Upper lobe of right lung (tissue), 1 donor: ENCODE data around the gene DIDO1. TPM values are rescaled to one million over a fixed set of nuclear protein-coding genes. Genes with fewer than 3 reads are reported as not detected.

Experiments
- ATAC-seq: fragments of 200-7000 bp; cut with Tn5 transposase; one replicate; pipeline ENCODE4 v1.9.1; 2020; ENCODE audit warnings: mild to moderate bottlenecking, moderate library complexity
- DNase-seq: peaks from one replicate; pipeline ENCODE4 v3.0.0-alpha.2; 2020
- H3K27ac ChIP-seq: fragments of 200-600 bp; one replicate; pipeline ENCODE4 v1.8.0; 2022
- H3K27me3 ChIP-seq: fragments of 200-600 bp; one replicate; pipeline ENCODE4 v1.8.0; 2022; ENCODE audit warnings: mild to moderate bottlenecking
- H3K36me3 ChIP-seq: fragments of 200-600 bp; one replicate; pipeline ENCODE4 v1.8.0; 2022
- H3K4me1 ChIP-seq: fragments of 200-600 bp; one replicate; pipeline ENCODE4 v1.8.0; 2022
- H3K4me3 ChIP-seq: fragments of 200-600 bp; one replicate; pipeline ENCODE4 v1.8.0; 2022; ENCODE audit warnings: mild to moderate bottlenecking
- H3K9me3 ChIP-seq: fragments of 200-600 bp; one replicate; pipeline ENCODE4 v1.8.0; 2022
- intact Hi-C: fragments of 100-400 bp; cut with DNase I; formaldehyde crosslinking; loops from one replicate; pipeline ENCODE4 v1.11.0; 2022
- total RNA-seq: library from RNA; stranded (reverse); fragmentation: NEBNext Ultra II Directional; extraction: Animal tissue kit (Norgen Biotek cat#: 25700); gene quantifications from one replicate; pipeline ENCODE4 v1.2.1, GENCODE V29; 2021
- TF ChIP-seq, protein P1 (sequence below): fragments of 200-600 bp; IDR thresholded peaks from one replicate; pipeline ENCODE4 v1.8.0; 2022; ENCODE audit warnings: antibody characterized with exemption
- donor health status: DM: no; HTN: yes; CAD: no; lungs with severe emphysema.

DIDO1 gene
- total RNA-seq, 1 donor from 2014 or later: 55.5 TPM

DNA sequence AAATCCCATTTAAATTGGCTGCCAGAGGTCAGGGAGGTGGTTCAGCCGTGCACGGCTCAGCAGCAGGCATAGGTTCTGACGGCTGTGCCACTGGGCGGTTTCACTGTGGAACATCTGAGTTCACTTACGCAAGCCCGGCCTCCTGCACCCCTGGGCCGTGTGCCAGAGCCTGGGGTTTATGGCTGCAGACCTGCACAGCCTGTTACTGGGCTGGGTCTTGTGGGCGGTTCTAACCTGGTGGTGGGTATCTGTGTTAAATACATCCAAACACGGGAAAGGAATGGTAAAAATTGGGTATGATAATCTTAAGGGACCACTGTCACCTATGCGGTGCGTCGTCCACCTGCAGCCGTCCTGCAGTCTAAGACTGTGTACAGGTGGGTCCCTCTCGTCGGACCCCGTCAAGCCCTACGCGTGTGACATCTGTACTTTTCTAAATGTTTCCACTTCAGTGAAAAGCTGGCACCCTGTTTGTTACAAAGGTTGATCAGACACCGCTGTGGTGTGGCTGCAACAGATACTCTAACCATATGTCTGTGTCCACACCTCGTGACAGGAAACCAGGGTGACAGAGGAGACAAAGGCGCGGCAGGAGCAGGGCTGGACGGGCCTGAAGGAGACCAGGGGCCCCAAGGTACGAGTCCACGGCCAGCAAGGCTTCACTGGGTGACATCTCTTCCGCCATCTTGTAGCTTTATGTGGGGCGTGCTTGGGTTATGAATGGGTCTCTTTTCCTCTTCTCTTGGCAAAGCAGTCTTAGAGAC, 88.0 kb downstream of the DIDO1 start:
- TF ChIP-seq, protein P1, sequence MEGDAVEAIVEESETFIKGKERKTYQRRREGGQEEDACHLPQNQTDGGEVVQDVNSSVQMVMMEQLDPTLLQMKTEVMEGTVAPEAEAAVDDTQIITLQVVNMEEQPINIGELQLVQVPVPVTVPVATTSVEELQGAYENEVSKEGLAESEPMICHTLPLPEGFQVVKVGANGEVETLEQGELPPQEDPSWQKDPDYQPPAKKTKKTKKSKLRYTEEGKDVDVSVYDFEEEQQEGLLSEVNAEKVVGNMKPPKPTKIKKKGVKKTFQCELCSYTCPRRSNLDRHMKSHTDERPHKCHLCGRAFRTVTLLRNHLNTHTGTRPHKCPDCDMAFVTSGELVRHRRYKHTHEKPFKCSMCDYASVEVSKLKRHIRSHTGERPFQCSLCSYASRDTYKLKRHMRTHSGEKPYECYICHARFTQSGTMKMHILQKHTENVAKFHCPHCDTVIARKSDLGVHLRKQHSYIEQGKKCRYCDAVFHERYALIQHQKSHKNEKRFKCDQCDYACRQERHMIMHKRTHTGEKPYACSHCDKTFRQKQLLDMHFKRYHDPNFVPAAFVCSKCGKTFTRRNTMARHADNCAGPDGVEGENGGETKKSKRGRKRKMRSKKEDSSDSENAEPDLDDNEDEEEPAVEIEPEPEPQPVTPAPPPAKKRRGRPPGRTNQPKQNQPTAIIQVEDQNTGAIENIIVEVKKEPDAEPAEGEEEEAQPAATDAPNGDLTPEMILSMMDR: no peak
- Histone ChIP-seq H3K4me3 (no peak overlapping the region), H3K9me3 (no peaks in the 10 kb centered on the region), H3K27me3 (no peaks in the 10 kb centered on the region), H3K27ac (no peak overlapping the region), H3K4me1 (no peaks in the 10 kb centered on the region), H3K36me3 (no peaks in the 10 kb centered on the region)
- ATAC-seq: peak; percentile 58
- intact Hi-C loops: no loop called here
- DNase-seq: peak; percentile 78

DNA sequence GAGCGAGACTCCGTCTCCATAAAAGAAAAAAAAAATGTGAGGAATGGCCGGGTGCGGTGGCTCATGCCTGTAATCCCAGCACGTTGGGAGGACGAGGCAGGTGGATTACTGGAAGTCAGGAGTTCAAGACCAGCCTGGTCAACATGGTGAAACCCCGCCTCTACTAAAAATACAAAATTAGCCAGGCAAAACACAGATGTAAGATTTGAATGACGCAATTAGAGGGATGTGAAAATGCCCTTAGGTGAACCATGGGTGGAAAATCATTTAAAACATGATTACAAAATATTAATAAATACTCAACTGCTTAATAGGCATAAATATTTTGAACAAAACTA, 88.5 kb downstream of the DIDO1 start:
- Histone ChIP-seq H3K27me3 (no peaks in the 10 kb centered on the region), H3K4me1 (no peaks in the 10 kb centered on the region), H3K36me3 (no peaks in the 10 kb centered on the region), H3K9me3 (no peaks in the 10 kb centered on the region), H3K4me3 (no peak overlapping the region), H3K27ac (no peak overlapping the region)
- DNase-seq (no peak), ATAC-seq (no peak)
- TF ChIP-seq, protein P1: no peak
- intact Hi-C loops: no loop called here

DNA sequence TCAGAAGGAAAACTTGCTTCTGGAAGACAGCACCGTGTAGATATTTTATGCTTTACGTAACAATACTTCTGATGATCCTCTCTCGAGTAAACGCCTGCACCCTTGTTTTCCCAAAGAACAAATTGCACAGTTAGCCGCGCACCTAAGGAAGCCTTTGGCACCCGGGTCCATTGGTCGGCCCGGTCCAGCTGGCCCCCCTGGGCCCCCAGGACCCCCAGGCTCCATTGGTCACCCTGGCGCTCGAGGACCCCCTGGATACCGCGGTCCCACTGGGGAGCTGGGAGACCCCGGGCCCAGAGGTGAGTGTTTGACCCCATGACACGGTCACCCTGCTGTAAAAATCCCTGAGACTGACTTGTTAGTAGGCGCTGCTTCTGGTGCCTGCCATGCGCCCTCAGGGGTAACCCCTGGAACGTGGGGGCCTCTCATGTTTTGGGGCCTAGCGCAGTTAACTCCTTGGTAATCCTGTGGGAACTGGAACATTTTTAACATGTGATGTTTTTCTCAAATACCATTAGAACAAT, 89.3 kb downstream of the DIDO1 start:
- H3K36me3 ChIP-seq: no peaks in the 10 kb centered on the region
- TF ChIP-seq, protein P1: no peak
- intact Hi-C loops: no loop called here
- no peaks in the 10 kb centered on the region for H3K27me3 ChIP-seq
- DNase-seq (no peak), ATAC-seq (no peak)
- no peaks in the 10 kb centered on the region for H3K9me3 ChIP-seq
- no peak overlapping the region for H3K4me3 ChIP-seq
- no peak overlapping the region for H3K27ac ChIP-seq
- H3K4me1 ChIP-seq: peaks cover 5% of the 10 kb centered on the region

DNA sequence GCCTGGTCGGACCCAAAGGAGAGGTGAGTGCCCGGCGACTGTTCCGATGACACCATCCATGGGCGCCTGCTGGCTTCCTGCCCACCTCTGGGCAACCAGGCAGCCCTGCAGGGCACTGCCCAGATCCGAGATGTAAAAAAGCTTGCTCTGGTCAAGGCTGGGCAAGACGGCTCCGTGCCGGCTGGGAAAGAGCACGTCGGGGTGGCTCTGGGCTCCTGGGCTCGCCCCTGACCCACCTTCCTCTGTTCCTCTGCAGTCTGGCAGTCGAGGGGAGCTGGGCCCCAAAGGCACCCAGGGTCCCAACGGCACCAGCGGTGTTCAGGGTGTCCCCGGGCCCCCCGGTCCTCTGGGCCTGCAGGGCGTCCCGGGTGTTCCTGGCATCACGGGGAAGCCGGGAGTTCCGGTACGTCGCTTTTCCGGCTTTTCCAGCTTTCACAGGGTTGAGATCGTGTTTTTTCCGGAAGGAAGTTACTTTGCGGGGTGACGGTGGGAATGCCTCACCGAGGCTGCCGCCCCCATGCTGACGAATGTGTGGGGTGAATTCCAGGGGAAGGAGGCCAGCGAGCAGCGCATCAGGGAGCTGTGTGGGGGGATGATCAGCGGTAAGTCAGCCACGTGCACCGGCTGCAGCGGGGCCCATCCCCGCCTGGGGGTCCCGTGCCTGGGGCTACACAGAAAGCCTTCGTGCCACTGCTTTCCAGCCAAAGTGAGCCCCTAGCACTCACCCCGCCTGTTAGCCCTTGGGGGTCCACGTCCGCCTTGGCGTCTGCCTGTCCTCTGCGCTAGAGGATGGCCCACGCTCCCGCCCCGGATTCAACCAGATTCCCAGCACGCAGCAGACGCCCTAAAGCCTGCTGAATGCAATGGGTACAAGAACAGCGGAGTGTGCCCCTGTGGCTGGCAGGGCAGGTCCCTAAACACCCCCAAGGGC, 90.1 kb downstream of the DIDO1 start:
- Histone ChIP-seq H3K27me3 (no peaks in the 10 kb centered on the region), H3K9me3 (no peaks in the 10 kb centered on the region), H3K27ac (no peak overlapping the region), H3K4me3 (no peak overlapping the region), H3K4me1 (peaks cover 7% of the 10 kb centered on the region), H3K36me3 (no peaks in the 10 kb centered on the region)
- ATAC-seq (no peak), DNase-seq (no peak)
- TF ChIP-seq, protein P1: no peak
- intact Hi-C loops: no loop called here

DNA sequence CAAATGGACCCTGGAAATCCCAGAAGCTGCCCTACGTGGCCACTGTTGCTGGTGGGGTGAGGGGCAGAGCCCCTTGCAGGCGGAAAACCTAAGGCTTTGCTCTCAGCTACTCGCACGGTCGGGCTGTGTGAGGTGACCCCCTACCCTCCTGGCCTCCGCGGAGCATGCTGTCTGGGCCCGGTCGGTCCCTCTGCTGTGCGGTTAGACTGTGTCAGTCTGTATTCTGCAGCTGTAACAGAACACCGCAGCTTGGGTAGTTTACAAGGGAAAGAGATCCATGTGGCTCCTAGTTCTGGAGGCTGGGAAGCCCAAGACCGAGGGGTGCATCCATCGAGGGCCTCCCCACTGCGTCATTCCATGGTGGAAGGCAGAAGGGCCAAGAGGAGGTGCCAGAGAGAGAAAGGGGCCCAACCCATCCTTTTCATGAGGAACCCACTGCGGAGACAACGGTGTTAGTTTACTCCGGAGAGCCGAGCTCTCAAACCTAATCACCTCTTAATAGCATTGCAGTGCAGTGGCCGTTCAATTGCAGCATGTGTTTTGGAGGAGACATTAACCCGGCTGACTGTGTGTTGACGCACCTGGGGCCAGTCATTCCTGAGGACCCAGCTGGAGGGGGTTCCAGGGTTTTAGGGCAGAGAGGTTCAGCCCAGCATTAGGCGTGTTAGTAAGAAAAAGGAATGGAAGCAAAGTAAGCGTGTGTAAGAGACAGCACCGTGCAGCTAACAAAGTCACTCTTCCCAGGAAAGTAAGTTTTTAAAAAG, 91.2 kb downstream of the DIDO1 start:
- TF ChIP-seq, protein P1: no peak
- peaks cover 7% of the 10 kb centered on the region for H3K4me1 ChIP-seq
- ATAC-seq (no peak), DNase-seq (no peak)
- intact Hi-C loops: no loop called here
- H3K27me3 ChIP-seq: no peaks in the 10 kb centered on the region
- H3K4me3 ChIP-seq: no peak overlapping the region
- H3K27ac ChIP-seq: no peak overlapping the region
- H3K36me3 ChIP-seq: no peaks in the 10 kb centered on the region
- no peaks in the 10 kb centered on the region for H3K9me3 ChIP-seq
